GM21367 (cell line): Measurements from ENCODE around the gene SPAAR.
"Not testable (repeated sequence)": the region's sequence is repeated elsewhere in the genome, so short reads cannot be mapped to it uniquely, and the experiment has no call there.

Experiments
- ATAC-seq: cut with Tn5 transposase; IDR thresholded peaks from one replicate; pipeline ENCODE4 v1.9.1; 2021; ENCODE audit not compliant: unreplicated experiment

SPAAR gene

DNA sequence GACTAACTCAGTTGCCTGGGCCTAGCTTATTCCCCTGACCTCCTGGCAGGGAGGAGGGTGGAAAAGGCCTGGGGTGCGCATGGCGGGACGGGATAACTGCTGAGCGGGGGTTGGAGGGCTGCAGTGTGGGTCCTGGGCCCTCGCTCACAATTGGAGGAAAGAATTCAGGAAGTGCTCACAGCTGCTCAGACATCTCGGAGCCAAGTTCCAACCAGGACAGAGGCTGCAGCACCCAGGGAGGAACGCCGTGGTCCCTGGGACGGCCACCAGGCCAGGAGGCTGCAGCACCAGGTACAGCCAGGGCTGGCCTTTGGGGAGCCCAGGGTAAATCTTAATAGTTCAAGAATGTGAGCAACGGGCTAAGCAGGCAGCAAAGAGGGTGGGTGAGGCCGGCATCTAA is at the start of gene SPAAR:
Gene SPAAR (plus strand): TSS at position 217 of the 400 bp plus-strand sequence. CDS start 974 bp downstream, outside the sequence.
- ATAC-seq: no peak

- no peak for ATAC-seq
Observed at GRCh38 chr9:35859990-35860339, 49.3 kb upstream of the SPAAR start.

DNA sequence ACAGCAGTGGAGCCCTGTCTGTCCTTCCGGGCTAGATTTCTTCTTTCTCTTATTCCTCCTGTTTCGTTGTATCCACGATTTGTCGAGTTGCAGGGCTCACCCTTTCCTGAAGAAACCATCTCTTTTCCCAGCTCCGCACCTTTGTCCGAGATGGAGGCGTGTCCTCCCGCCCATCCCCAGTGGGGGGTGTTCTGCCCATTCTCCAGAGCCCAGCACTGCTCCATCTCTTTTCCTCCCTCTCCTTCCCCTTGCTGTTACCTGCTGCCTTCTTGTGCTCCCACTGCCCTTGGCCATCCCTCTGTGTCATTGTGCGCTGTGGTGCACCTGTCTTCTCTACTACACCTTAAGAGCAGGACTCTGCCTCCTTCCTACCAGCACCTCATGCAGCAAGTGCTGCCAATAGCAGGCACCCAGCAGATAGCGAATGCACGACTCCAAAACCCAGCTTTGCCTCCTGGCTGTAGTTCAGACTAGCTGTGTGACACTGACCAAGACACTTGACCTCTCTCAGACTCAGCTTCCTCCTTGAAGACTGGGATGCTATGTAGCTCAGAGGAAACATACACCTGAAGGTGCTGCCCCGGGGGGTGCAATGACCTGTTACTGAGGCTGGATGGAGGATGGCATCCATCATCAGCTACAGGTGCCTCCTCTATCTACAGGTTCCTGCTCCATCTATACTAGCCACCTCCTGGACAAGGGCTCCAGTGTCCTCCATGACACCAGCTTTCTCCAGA is 48.0 kb upstream of the SPAAR start:
- ATAC-seq: no peak

DNA sequence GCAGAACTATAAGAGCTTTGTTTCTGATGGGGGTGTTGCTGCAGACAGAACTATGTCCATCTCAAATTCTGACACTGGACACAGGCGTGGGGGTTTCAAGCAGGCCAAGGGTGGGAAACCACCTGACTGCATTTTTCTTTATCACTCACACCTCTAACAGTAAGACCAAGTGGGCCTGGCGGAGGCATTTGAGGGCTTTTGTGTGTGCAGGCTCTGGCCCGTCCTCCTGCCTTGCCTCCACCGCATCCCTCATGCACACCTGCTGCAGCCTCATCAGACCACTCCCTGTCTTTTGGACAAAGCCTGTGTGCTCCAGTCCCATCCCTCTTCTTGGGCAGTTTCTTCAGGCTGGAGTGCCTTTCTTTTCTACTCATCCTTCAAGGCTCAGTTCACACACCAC is 47.0 kb upstream of the SPAAR start:
- no peak for ATAC-seq

DNA sequence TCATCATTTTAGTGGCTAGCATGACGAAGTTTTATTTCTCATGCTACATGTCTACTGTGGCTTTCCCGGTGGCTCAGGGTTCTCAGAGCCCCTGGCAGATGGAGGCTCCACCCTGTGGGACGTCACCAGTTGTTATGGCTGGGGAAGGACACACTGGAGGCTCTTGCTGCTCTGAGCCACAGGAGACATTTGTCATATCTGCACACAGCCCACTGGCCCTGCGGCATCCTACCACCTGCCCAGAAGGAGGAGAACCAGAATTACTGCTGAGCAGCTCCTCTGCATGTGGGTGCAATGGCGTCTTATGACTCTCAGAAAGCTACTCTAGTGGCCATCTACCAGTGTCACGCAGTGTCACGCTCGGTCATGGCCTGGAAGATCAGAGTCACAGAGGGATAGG is 45.7 kb upstream of the SPAAR start:
- ATAC-seq: no peak

DNA sequence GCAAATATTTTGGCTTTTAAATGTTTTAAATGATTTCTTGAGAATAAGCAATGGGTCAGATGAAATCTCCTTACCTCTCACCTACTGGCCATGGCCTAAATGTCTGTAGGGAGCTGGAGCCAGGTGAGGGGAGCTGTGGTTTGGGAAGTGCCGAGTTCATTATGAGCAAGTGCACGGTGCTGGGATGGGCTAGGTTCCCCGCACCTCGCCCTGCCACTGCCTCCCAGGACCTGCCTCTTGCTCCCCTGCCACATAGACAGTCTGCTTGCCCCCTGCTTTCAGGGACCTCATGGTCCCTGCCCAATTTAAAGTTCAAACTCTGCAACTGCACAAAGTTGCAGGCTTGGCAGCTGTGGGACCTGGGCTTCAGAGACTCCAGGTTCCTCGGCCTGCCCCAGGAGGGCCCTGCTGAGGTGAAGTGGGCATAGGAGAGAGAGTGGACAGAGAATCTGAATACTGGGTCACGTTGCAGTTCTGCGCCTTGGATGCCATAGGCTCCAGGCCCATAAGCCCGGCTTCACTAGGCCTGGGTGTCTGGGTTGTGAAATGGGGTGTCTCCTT is 44.5 kb upstream of the SPAAR start:
- ATAC-seq: no peak

DNA sequence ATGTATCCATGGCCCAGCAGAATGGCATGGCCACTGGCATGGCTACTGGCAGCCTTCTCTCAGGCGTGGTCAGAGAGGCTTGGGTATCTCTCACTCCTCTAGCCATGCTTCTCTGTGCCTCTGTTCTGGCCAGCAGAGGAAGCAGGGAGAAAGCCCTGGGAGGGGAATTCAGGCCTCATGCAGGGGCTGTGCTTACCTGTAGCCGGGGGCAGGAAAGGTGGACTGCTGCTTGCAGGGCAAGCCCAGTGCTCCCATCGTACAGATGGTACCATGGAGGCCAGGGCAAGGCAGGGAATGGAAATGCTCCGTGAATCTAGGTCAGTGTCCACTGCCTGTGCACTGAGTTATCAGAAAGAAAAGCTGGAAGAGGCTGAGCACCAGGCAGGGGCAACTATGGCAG is 41.8 kb upstream of the SPAAR start:
- ATAC-seq: no peak

- ATAC-seq: no peak
Observed at GRCh38 chr9:35868933-35869332, 40.4 kb upstream of the SPAAR start.

DNA sequence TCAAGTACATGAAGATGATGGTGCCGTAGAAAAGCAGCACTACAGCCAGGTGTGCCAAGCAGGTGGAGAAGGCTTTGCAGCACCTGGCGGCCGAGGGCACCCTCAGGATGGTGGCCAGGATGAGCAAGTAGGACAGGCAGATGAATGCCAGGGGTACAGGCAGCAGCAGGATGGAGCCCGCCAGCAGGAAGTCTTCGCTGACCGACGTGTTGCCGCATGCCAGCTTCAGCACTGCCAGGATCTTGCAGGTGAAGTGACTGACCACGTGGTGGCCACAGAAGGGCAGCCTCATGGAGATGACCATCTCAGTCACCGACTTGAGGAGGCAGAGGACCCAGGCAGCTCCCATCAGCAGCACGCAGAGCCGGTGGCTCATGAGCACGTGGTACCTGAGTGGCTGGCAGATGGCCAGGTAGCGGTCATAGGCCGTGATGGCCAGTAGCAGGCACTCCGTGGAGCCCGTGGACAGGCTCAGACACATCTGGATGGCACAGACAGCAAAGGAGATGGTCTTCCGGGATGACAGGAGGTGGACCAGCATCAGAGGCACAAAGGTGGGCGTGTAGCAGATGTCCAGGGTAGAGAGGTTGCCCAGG is 39.6 kb upstream of the SPAAR start:
- no peak for ATAC-seq

GRCh38 chr9:35870351-35870923 is 38.9 kb upstream of the SPAAR start, which contains the start of gene OR13J1:
Gene OR13J1, minus strand, starts transcription at chr9:35870401. Its CDS starts 0 bp downstream, at chr9:35870401.
- ATAC-seq: no peak

DNA sequence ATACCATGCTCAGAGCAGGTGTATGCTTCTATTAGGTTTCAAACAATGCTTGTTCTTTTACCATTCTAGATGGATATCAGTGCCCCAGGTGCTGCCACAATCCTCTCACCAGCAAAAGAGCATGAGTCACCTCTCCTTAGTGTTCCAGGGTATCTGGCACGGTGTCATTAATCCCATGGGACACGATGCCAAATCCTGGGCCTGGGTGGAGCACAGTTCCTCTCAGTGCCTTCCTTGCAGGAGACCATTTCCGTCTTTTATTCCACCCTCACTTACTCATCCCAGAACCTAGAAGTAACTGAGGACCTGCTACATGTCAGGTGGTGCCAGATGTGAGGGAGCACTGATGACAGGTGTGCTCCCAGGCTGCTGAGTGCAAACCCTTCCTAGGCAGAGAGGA is 37.7 kb upstream of the SPAAR start:
- ATAC-seq: no peak

GRCh38 chr9:35872505-35872904 is 36.8 kb upstream of the SPAAR start:
- ATAC-seq: no peak

DNA sequence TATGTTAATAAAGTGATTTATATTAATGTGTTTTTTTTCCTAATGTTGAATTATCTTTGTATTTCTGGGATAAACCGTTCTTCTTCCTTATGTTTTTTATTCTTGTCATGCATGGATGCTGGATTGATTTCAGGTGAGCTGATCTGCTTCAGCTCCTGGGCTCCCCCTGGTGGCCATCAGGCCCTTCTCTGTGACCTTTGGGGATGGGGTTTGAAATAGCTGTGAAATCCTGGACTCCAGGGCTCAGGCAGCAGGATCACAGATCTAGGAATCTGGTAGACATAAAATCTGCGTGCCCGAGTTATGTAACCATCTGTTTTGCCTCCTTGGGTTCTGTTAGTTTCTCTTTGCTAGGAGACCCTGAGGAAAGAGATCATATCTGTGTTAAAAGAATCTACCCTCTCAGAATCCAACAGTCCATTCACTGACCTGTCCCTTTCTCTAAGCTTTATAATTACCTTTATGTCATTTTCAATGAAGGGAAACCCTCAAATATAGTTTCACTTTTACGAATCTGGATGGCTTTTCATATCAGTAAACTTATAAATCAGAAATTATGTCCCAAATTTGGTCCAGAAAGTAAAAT is 26.9 kb upstream of the SPAAR start:
- no peak for ATAC-seq

GRCh38 chr9:35882996-35883395 is 26.3 kb upstream of the SPAAR start:
- no peak for ATAC-seq

DNA sequence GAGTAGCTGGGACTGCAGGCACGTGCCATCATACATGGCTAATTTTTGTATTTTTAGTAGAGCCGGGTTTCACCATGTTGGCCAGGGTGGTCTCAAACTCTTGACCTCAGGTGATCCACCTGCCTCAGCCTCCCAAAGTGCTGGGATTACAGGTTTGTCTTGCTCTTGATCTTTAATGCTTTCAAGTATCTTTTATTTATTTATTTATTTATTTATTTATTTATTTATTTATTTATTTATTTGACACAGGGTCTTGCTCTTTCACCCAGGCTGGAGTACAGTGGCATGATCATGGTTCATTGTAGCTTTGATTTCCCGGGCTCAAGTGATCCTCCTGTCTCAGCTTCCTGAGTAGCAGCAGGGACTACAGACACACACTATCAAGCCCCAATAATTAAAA is 24.4 kb upstream of the SPAAR start:
- not testable (repeated sequence) for ATAC-seq

- ATAC-seq: no peak
Observed at GRCh38 chr9:35891646-35892045, 17.6 kb upstream of the SPAAR start.

DNA sequence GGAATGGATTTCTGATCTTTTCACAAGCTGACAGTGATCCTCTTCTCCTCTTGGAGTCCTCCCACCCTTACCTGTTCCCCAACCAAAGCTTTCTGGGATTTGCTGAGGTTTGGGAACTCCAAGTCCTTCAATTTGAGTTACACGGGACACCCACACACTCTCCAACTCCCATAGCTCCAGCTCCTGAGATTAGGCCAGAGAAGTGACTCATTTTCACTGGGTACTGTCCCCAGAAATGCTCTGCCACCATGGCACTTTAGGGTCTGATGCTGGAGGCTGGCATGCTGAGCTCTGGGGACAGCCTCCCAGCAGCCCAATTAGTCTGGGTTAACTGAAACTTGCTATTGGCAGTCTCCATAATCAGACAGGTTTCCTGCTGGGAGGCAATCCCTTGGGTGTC is 17.2 kb upstream of the SPAAR start:
- no peak for ATAC-seq

DNA sequence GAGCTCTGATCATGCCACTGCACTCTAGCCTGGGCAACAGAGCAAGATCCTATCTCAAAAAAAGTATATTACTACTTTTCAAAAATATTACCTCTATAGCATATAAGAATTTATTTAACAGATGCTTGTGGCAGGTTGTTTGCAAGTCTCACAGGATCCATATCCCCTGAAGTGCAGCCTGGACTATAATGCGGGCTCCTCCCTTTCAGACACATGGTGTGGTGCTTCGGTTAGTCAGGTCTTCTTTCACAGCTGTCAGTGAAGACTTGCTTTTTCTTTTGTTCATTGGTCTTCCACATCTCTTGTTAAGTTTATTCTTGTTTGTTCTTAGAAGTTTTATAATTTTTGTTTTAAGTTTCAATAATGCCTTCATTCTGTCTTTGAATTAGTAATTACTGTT is 12.7 kb upstream of the SPAAR start:
- ATAC-seq: no peak

- not testable (repeated sequence) for ATAC-seq
Observed at GRCh38 chr9:35897376-35898099, 11.8 kb upstream of the SPAAR start.

GRCh38 chr9:35898337-35898736 is 11.0 kb upstream of the SPAAR start:
- ATAC-seq: no peak

DNA sequence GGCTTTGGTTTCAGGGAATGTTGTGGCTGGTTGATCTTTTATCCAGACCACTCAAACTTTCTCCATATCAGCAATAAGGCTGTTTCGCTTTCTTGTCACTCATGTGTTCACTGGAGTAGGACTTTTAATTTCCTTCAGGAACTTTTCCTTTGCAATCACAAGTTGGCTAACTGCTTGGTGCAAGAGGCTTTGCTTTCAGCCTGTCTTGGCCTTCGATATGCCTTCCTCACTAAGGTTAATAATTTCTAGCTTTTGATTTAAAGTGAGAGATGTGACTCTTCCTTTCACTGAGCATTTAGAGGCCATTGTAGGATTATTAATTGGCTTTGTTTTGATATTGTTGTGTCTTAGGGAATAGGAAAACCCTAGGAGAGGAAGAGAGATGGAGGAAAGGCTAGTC is 10.3 kb upstream of the SPAAR start:
- no peak for ATAC-seq
